Astrocyte (in vitro differentiated cells and primary cell): ENCODE results near the gene ADD3. TPM values are rescaled to one million over a fixed set of nuclear protein-coding genes. Genes with fewer than 3 reads are reported as not detected.

Source experiments
- DNase-seq: peaks from one replicate; pipeline ENCODE4 v3.0.0-alpha.2; 2010; ENCODE audit warnings: low read depth
- FAIRE-seq: peaks from 2 replicates; lab custom pipeline; 2011; peaks lifted over from hg19 to GRCh38; lab: Jason Lieb, UNC
- H2AFZ ChIP-seq: 2 replicates; pipeline ENCODE4 v1.6.0; 2012; ENCODE audit warnings: low read depth, low read length, inconsistent platforms
- H3K27ac ChIP-seq: 2 replicates; pipeline ENCODE4 v1.5.1; 2011; ENCODE audit warnings: low read depth, low read length, inconsistent platforms
- H3K27me3 ChIP-seq: 2 replicates; pipeline ENCODE4 v1.6.0; 2011; ENCODE audit warnings: low read length, inconsistent platforms; ENCODE audit not compliant: insufficient read depth
- H3K36me3 ChIP-seq: 2 replicates; pipeline ENCODE4 v1.5.1; 2011; ENCODE audit warnings: low read length, inconsistent platforms; ENCODE audit not compliant: insufficient read depth
- H3K4me1 ChIP-seq: 2 replicates; pipeline ENCODE4 v1.5.1; 2011; ENCODE audit warnings: low read length, inconsistent platforms; ENCODE audit not compliant: insufficient read depth
- H3K4me2 ChIP-seq: 2 replicates; pipeline ENCODE4 v1.6.0; 2012; ENCODE audit warnings: low read length, inconsistent platforms
- H3K4me3 ChIP-seq: 2 replicates; pipeline ENCODE4 v1.5.1; 2011; ENCODE audit warnings: low read depth, mild to moderate bottlenecking, low read length, inconsistent platforms; ENCODE audit not compliant: insufficient read depth
- H3K79me2 ChIP-seq: 2 replicates; pipeline ENCODE4 v1.6.0; 2012; ENCODE audit warnings: mild to moderate bottlenecking, low read length, inconsistent platforms; ENCODE audit not compliant: insufficient read depth
- H3K9ac ChIP-seq: 2 replicates; pipeline ENCODE4 v1.6.0; 2012; ENCODE audit warnings: mild to moderate bottlenecking, low read length, inconsistent platforms
- H3K9me3 ChIP-seq: 2 replicates; pipeline ENCODE4 v1.5.1; 2012; ENCODE audit warnings: low read depth, mild to moderate bottlenecking, low read length, inconsistent platforms; ENCODE audit not compliant: insufficient read depth
- H4K20me1 ChIP-seq: 2 replicates; pipeline ENCODE4 v1.6.0; 2012; ENCODE audit warnings: low read length, inconsistent platforms; ENCODE audit not compliant: insufficient read depth
- H3K27ac Mint-ChIP-seq: one replicate; pipeline ENCODE4 v1.8.0; 2021; ENCODE audit warnings: mild to moderate bottlenecking, mixed read lengths; ENCODE audit not compliant: unreplicated experiment
- H3K27me3 Mint-ChIP-seq: one replicate; pipeline ENCODE4 v1.8.0; 2021; ENCODE audit warnings: low read depth, mixed read lengths; ENCODE audit not compliant: unreplicated experiment
- H3K36me3 Mint-ChIP-seq: one replicate; pipeline ENCODE4 v1.8.0; 2021; ENCODE audit warnings: low read depth, mixed read lengths; ENCODE audit not compliant: unreplicated experiment
- H3K4me1 Mint-ChIP-seq: one replicate; pipeline ENCODE4 v1.8.0; 2021; ENCODE audit warnings: low read depth, mixed read lengths; ENCODE audit not compliant: unreplicated experiment
- H3K4me3 Mint-ChIP-seq: one replicate; pipeline ENCODE4 v1.8.0; 2021; ENCODE audit warnings: mild to moderate bottlenecking, moderate library complexity, mixed read lengths; ENCODE audit not compliant: unreplicated experiment
- H3K9me3 Mint-ChIP-seq: one replicate; pipeline ENCODE4 v1.8.0; 2021; ENCODE audit warnings: mild to moderate bottlenecking, mixed read lengths; ENCODE audit not compliant: unreplicated experiment
- EZH2 ChIP-seq: IDR thresholded peaks from 2 replicates; pipeline ENCODE4 v1.6.1; 2012; ENCODE audit warnings: mild to moderate bottlenecking, low read length, inconsistent platforms; ENCODE audit not compliant: insufficient read depth
- total RNA-seq: library from RNA; stranded (reverse); gene quantifications from 2 replicates; pipeline ENCODE4 v1.2.1, GENCODE V29; 2021
- TF ChIP-seq, protein P1 (sequence below): IDR thresholded peaks from 2 replicates; pipeline ENCODE4 v1.5.1; 2011; ENCODE audit warnings: low read depth, mild to moderate bottlenecking, inconsistent platforms, low read length, moderate library complexity; ENCODE audit not compliant: insufficient read depth

ADD3 gene
- total RNA-seq, 1 donor from 2014 or later, result 127 TPM

DNA sequence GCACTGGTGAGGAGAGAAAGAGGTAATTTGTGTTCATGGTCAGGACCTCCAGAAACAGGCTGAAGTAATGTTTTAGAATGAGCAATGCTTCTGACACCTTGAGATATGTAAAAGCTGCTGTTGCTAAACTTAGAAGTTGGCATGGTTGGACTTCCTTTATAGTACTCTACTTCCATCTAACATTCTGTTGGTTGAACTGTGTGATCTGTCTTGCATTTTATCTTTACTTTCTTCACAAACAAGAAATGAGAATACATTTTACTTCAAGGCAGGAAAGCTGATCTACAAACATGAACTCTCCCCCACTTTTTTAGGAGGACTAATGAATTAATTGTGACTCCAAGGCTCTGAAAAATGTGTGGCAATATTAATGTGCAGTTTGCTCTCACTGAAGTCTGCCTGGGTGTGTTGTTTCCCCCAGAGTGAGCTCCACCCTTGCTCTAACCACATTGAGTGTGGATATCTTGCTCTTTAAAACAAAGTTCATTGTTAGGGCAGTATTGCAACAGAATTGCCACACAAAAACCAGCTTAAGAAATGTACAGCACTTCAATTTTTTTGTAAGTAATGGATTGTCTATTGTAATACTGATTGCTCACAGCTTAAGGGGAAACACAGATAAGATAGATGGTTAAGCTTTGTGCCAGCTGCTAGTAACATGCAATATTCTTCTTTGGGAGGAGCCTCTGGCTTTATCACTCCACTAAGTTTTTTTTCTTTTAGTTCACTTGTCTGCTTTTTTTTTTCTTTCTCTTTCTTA is 69.0 kb downstream of the ADD3 start:
- Histone ChIP-seq H4K20me1 (no peaks in the 10 kb centered on the region), H2AFZ (no peak overlapping the region), H3K4me3 (peak overlapping the region; percentile 12), H3K4me1 (peaks cover 36% of the 10 kb centered on the region), H3K9me3 (no peaks in the 10 kb centered on the region), H3K27me3 (no peaks in the 10 kb centered on the region), H3K9ac (peak overlapping the region; percentile 43), H3K4me2 (peak overlapping the region; percentile 64), H3K79me2 (peaks cover 49% of the 10 kb centered on the region), H3K27ac (peak overlapping the region; percentile 64), H3K36me3 (no peaks in the 10 kb centered on the region)
- FAIRE-seq, result peak; percentile 95
- Mint-ChIP-seq H3K4me3 (peak overlapping the region; percentile 47), H3K9me3 (no peaks in the 10 kb centered on the region), H3K27me3 (no peaks in the 10 kb centered on the region), H3K4me1 (peaks cover 61% of the 10 kb centered on the region), H3K36me3 (no peaks in the 10 kb centered on the region), H3K27ac (peak overlapping the region; percentile 87)
- peak; percentile 92 for DNase-seq
- no peak for TF ChIP-seq EZH2
- TF ChIP-seq, protein P1, sequence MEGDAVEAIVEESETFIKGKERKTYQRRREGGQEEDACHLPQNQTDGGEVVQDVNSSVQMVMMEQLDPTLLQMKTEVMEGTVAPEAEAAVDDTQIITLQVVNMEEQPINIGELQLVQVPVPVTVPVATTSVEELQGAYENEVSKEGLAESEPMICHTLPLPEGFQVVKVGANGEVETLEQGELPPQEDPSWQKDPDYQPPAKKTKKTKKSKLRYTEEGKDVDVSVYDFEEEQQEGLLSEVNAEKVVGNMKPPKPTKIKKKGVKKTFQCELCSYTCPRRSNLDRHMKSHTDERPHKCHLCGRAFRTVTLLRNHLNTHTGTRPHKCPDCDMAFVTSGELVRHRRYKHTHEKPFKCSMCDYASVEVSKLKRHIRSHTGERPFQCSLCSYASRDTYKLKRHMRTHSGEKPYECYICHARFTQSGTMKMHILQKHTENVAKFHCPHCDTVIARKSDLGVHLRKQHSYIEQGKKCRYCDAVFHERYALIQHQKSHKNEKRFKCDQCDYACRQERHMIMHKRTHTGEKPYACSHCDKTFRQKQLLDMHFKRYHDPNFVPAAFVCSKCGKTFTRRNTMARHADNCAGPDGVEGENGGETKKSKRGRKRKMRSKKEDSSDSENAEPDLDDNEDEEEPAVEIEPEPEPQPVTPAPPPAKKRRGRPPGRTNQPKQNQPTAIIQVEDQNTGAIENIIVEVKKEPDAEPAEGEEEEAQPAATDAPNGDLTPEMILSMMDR, result no peak

DNA sequence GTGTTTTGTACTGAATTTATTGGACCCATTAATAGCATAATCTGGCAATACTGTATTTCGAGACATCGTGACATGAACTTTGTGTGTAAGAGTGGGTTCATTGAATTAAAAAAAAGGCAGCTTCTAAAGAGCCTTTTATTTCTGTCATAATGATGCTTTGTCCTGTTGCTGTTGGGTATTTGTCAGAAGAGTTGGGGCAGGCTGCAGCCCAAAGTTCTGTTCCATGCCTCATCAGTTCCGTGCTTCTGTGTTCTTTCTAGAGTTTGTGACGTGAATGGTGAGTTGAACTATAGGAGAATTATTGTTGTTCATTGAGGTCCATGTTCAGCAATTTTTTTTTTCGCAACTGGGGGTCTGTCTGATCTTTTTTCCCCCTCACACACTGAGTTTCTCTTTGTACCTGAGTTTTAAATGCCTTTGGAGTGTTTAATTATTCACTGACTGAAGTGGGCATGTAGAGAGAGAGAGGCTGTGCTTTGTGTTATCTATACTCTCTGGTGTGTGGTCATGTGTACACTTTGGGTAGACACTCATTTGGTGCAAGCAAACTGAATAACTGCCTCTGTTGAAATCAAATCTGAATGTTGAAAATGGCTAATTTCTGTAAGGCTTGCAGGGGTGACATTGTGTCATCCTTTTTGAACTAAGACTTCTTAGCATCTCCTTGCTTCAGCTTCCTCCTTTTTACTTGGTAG is 69.8 kb downstream of the ADD3 start:
- Mint-ChIP-seq H3K9me3 (no peaks in the 10 kb centered on the region), H3K27ac (peak overlapping the region; percentile 87), H3K4me3 (peak overlapping the region; percentile 47), H3K36me3 (no peaks in the 10 kb centered on the region), H3K27me3 (no peaks in the 10 kb centered on the region), H3K4me1 (peaks cover 67% of the 10 kb centered on the region)
- peak overlapping the region; percentile 43 for H3K9ac ChIP-seq
- H3K36me3 ChIP-seq, result no peaks in the 10 kb centered on the region
- TF ChIP-seq, protein P1, result no peak
- no peak for TF ChIP-seq EZH2
- peaks cover 46% of the 10 kb centered on the region for H3K79me2 ChIP-seq
- no peaks in the 10 kb centered on the region for H3K27me3 ChIP-seq
- H3K4me1 ChIP-seq, result peaks cover 44% of the 10 kb centered on the region
- H3K4me3 ChIP-seq, result no peak overlapping the region
- H2AFZ ChIP-seq, result no peak overlapping the region
- DNase-seq (no peak), FAIRE-seq (no peak)
- H4K20me1 ChIP-seq, result no peaks in the 10 kb centered on the region
- peak overlapping the region; percentile 32 for H3K27ac ChIP-seq
- peak overlapping the region; percentile 64 for H3K4me2 ChIP-seq
- no peaks in the 10 kb centered on the region for H3K9me3 ChIP-seq
